ENCODE measurements around the gene SPEG. TPM values are rescaled to one million over a fixed set of nuclear protein-coding genes. Genes with fewer than 3 reads are reported as not detected.

Gene SPEG
- total RNA-seq, 6 donors from 2014 or later, result 2.3 to 8.9 (median 4.9) TPM

DNA sequence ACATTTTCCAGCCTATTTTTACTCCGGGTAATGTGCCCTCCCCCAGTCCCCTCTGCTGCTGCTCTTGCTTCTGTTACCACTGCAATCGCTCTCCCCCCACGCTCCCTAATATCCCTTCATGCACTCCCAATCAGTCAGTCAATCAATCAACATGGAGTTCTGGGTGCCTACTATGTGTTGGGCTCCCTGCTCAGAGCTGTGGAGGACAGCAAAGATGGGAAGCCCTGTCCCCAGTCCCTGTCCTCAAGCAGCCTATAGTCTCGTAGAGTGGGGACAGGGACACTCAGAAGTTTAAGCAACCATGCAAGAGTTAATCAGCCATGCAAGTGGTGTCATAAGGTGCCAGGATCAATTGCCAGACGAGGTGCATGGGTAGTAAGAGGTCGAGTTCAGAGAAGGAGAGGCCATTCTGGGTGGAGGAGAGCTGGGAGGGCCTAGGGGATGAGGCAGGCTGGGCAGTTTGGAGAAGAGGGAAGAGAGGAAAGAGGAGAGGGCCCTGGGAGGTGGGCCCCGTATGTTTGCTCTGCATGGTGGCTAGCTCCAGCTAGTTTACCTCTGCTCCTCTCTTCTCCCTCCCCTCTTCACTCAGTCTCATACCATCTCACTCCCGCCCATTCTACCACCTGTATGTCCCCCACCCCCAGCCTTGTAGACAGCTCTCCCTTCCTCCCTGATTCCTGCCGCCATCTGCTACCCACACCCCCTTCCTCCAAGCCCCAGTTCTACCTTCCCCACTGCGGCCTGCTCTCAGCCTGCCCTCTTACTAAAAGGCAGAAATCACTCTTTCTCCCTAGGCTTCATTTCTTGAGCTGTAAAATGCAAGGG, 83.5 kb downstream of the SPEG start:
- Histone ChIP-seq H3K4me3 (no peak overlapping the region), H3K36me3 (no peaks in the 10 kb centered on the region), H3K27ac (no peak overlapping the region), H3K27me3 (peaks cover 1 to 39% (median 21%) of the 10 kb centered on the region in 4 donors), H3K9me3 (no peaks in the 10 kb centered on the region), H3K4me1 (peaks cover 17 to 22% (median 19%) of the 10 kb centered on the region in 4 donors)
- TF ChIP-seq EP300 (IDR thresholded peaks at IDR 0.05), result no peak
- TF ChIP-seq POLR2AphosphoS5 (IDR thresholded peaks at IDR 0.05), result no peak
- no peak for TF ChIP-seq POLR2A (IDR thresholded peaks at IDR 0.05)
- TF ChIP-seq, protein P1, sequence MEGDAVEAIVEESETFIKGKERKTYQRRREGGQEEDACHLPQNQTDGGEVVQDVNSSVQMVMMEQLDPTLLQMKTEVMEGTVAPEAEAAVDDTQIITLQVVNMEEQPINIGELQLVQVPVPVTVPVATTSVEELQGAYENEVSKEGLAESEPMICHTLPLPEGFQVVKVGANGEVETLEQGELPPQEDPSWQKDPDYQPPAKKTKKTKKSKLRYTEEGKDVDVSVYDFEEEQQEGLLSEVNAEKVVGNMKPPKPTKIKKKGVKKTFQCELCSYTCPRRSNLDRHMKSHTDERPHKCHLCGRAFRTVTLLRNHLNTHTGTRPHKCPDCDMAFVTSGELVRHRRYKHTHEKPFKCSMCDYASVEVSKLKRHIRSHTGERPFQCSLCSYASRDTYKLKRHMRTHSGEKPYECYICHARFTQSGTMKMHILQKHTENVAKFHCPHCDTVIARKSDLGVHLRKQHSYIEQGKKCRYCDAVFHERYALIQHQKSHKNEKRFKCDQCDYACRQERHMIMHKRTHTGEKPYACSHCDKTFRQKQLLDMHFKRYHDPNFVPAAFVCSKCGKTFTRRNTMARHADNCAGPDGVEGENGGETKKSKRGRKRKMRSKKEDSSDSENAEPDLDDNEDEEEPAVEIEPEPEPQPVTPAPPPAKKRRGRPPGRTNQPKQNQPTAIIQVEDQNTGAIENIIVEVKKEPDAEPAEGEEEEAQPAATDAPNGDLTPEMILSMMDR (IDR thresholded peaks at IDR 0.05), result no peak
- 63% methylated on average over 10 of the region's 10 CpGs for WGBS, 2 donors
- DNase-seq (no peak), ATAC-seq (ENCODE audit: low FRiP score in 2 of 2) (no peak)

DNA sequence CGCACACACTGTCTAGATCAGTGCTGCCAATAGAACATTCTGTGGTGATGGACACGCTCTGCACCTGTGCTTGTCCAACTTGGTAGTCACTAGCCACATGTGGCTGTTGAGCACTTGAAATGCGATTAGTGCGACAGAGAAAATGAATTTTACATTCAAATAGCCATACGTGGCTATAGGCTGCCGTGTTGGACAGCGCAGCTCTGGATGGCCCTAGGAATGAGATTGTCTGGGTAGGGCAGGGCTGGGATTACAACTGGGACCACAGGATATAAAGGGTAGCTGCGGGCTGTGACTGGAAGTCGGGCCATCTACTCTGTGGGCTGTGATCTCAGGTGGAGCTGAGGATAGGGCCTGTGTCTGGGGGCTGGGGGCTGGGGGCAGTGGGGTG, 84.9 kb downstream of the SPEG start:
- DNase-seq (no peak), ATAC-seq (ENCODE audit: low FRiP score in 2 of 2) (no peak)
- no peaks in the 10 kb centered on the region for H3K36me3 ChIP-seq
- no peak overlapping the region for H3K4me3 ChIP-seq
- no peaks in the 10 kb centered on the region for H3K9me3 ChIP-seq
- WGBS, 2 donors, result 72 to 88% methylated on average over 9 of the region's 9 CpGs
- H3K4me1 ChIP-seq, result peaks cover 12 to 16% (median 12%) of the 10 kb centered on the region in 4 donors
- H3K27me3 ChIP-seq, result peaks cover 1 to 40% (median 22%) of the 10 kb centered on the region in 4 donors
- TF ChIP-seq POLR2AphosphoS5 (IDR thresholded peaks at IDR 0.05), result no peak
- TF ChIP-seq, protein P1 (IDR thresholded peaks at IDR 0.05), result no peak
- TF ChIP-seq POLR2A (IDR thresholded peaks at IDR 0.05), result no peak
- no peak for TF ChIP-seq EP300 (IDR thresholded peaks at IDR 0.05)
- H3K27ac ChIP-seq, result no peak overlapping the region

DNA sequence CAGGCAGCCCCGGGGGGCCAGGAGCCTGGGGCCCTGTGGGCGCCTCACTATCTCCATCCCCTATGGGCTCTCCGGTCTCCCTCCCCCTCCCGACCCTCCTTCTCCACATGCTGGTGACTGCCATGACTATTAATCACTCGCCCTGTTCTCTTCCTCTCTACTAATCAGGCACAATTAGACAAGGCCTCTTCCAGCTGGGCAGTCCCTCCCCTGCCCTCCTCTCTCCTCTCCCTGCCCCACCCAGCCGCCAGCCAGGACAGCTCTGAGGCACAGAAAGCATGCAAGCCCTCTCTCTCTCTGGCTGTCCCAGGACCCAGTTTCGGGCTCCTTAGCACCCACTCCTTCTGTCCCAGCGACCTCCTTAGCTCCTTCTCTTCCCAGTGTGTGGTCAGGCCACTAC, 85.4 kb downstream of the SPEG start:
- 63 to 72% methylated on average over 8 of the region's 8 CpGs for WGBS, 2 donors
- no peak for ATAC-seq (ENCODE audit: low FRiP score in 2 of 2)
- no peak overlapping the region for H3K4me3 ChIP-seq
- DNase-seq, result no peak
- H3K4me1 ChIP-seq, result peaks cover 10 to 16% (median 11%) of the 10 kb centered on the region in 4 donors
- H3K36me3 ChIP-seq, result no peaks in the 10 kb centered on the region
- H3K9me3 ChIP-seq, result no peaks in the 10 kb centered on the region
- no peak overlapping the region for H3K27ac ChIP-seq
- peaks cover 1 to 34% (median 19%) of the 10 kb centered on the region in 4 donors for H3K27me3 ChIP-seq
- TF ChIP-seq EP300 (IDR thresholded peaks at IDR 0.05) (no peak), POLR2A (IDR thresholded peaks at IDR 0.05) (no peak), POLR2AphosphoS5 (IDR thresholded peaks at IDR 0.05) (no peak)
- TF ChIP-seq, protein P1 (IDR thresholded peaks at IDR 0.05), result no peak

DNA sequence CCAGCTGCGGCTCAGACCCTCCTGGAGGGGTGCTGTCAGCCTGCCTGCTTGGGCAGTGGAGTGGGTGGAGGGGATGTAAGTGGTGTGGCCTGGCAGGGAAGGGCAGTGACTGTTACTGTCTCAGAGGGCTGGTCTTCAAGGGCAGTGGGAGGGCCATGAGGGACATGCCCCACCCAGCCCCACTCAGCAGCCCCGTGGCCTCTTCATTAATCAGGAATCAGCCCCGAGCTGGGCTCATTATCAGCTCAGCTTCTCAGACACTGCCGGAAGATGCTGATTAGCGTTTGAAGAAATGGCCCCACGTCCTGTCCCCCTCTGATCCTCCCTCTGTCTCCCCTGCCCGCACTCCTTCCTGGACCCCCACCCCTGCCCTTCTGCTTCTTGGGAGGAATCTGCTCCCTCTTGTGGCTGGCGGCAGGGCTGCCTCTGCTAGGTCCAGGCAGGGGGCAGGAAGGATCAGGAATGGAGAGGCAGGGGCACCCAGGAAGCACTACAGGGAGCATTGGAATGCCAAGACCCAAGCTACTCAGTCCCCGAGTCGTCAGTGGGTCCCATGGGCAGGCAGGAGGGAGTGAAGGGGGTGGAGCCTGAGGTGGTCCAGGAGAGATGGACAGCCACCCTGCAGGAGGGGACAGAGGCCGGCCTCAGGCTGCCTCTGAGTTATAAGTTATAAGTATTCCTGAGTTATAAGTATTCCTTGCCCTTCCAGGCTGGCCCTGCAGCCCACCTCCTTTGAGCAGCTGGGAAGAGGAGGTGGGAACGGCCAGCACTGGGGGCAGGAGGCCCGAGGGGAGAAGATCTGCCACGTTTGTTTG, 86.6 kb downstream of the SPEG start:
- no peaks in the 10 kb centered on the region for H3K9me3 ChIP-seq
- H3K36me3 ChIP-seq, result no peaks in the 10 kb centered on the region
- H3K4me1 ChIP-seq, result peaks cover 10 to 16% (median 11%) of the 10 kb centered on the region in 4 donors
- H3K4me3 ChIP-seq, result no peak overlapping the region
- WGBS, 2 donors, result 7 to 8% methylated on average over 13 to 14 of the region's 14 CpGs
- peaks cover 1 to 40% (median 19%) of the 10 kb centered on the region in 4 donors for H3K27me3 ChIP-seq
- TF ChIP-seq POLR2AphosphoS5 (IDR thresholded peaks at IDR 0.05) (no peak), EP300 (IDR thresholded peaks at IDR 0.05) (no peak), POLR2A (IDR thresholded peaks at IDR 0.05) (no peak)
- TF ChIP-seq, protein P1 (IDR thresholded peaks at IDR 0.05), result peak in 4 of 6 experiments; percentile 9 to 54 (median 31)
- ATAC-seq (ENCODE audit: low FRiP score in 2 of 2) (peak; percentile 16 to 49), DNase-seq (no peak)
- H3K27ac ChIP-seq, result no peak overlapping the region

All from upper lobe of left lung (tissue), 6 donors.